HEK293 (cell line): ENCODE results near the gene CTBP2.

Experiments used
- CTCF ChIA-PET: fragments of 350-600 bp; formaldehyde crosslinking; extraction: SDS; loops from one replicate; lab custom pipeline; 2021; ENCODE audit warnings: antibody characterized with exemption; lab: Yijun Ruan, JAX
- POLR2A ChIA-PET: fragments of 300-600 bp; formaldehyde crosslinking; extraction: SDS; loops from one replicate; lab custom pipeline; 2020; ENCODE audit warnings: antibody characterized with exemption, inconsistent platforms; lab: Yijun Ruan, JAX
- H3K27ac ChIP-seq: fragments of 200-500 bp; sonication (Bioruptor generic); 2 replicates; pipeline ENCODE4 v1.5.1; 2014; ENCODE audit warnings: low read depth, low read length, control low read depth, inconsistent platforms; ENCODE audit errors: extremely low read depth
- H3K36me3 ChIP-seq, 2 experiments: fragments of 200-500 bp in 1 of 2; sonication (Bioruptor generic) in 1 of 2; 1 replicate in 1 of 2; 2 replicates in 1 of 2; pipeline ENCODE4 v1.5.1; 2014 to 2017; ENCODE audit warnings: inconsistent platforms in 2 of 2, low read length in 2 of 2; ENCODE audit not compliant: control insufficient read depth in 2 of 2, insufficient read depth in 1 of 2
- H3K4me1 ChIP-seq: fragments of 200-500 bp; sonication (Bioruptor generic); 2 replicates; pipeline ENCODE4 v1.5.1; 2014; ENCODE audit warnings: mild to moderate bottlenecking, low read length, inconsistent platforms; ENCODE audit not compliant: control insufficient read depth, insufficient read depth
- H3K4me3 ChIP-seq: 2 replicates; pipeline ENCODE4 v1.5.1; 2011; ENCODE audit warnings: low read depth, mild to moderate bottlenecking, control low read depth, low read length, moderate library complexity
- H3K9me3 ChIP-seq: fragments of 200-500 bp; sonication (Bioruptor generic); 2 replicates; pipeline ENCODE4 v1.5.1; 2014; ENCODE audit warnings: low read depth, low read length, inconsistent platforms; ENCODE audit not compliant: control insufficient read depth, insufficient read depth
- FEZF1 ChIP-seq: fragments of 450-650 bp; formaldehyde crosslinking; IDR thresholded peaks from 2 replicates; pipeline ENCODE4 v1.5.1; 2016; ENCODE audit warnings: missing biosample characterization, missing genetic modification characterization
- KLF16 ChIP-seq: fragments of 450-650 bp; formaldehyde crosslinking; IDR thresholded peaks from 2 replicates; pipeline ENCODE4 v1.5.1; 2017; ENCODE audit warnings: missing biosample characterization, missing genetic modification characterization
- PRDM1 ChIP-seq: fragments of 450-650 bp; formaldehyde crosslinking; IDR thresholded peaks from 2 replicates; pipeline ENCODE4; 2016; ENCODE audit warnings: missing biosample characterization, missing genetic modification characterization
- ZBTB20 ChIP-seq: fragments of 450-650 bp; formaldehyde crosslinking; IDR thresholded peaks from 2 replicates; pipeline ENCODE4 v1.5.1; 2016; ENCODE audit warnings: missing biosample characterization, missing genetic modification characterization
- ZBTB21 ChIP-seq: fragments of 450-650 bp; formaldehyde crosslinking; IDR thresholded peaks from 2 replicates; pipeline ENCODE4 v1.5.1; 2017; ENCODE audit warnings: missing biosample characterization, missing genetic modification characterization
- ZNF132 ChIP-seq: fragments of 450-650 bp; formaldehyde crosslinking; IDR thresholded peaks from 2 replicates; pipeline ENCODE4 v1.5.1; 2017; ENCODE audit warnings: missing biosample characterization, missing genetic modification characterization, borderline replicate concordance
- ZNF155 ChIP-seq: fragments of 450-650 bp; formaldehyde crosslinking; IDR thresholded peaks from 2 replicates; pipeline ENCODE4 v1.5.1; 2016; ENCODE audit warnings: missing biosample characterization, missing genetic modification characterization
- ZNF174 ChIP-seq: fragments of 450-650 bp; formaldehyde crosslinking; IDR thresholded peaks from 2 replicates; pipeline ENCODE4 v1.5.0; 2017; ENCODE audit warnings: missing biosample characterization, mild to moderate bottlenecking, missing genetic modification characterization
- ZNF266 ChIP-seq: fragments of 450-650 bp; formaldehyde crosslinking; IDR thresholded peaks from 2 replicates; pipeline ENCODE4 v1.5.1; 2016; ENCODE audit warnings: missing biosample characterization, missing genetic modification characterization, low read depth
- ZNF274 ChIP-seq, 2 experiments: fragments of 200-500 bp in 1 of 2; fragments of 450-650 bp in 1 of 2; sonication (Bioruptor generic) in 1 of 2; formaldehyde crosslinking in 1 of 2; IDR thresholded peaks; 2 replicates each; pipeline versions ENCODE4 v1.5.1 to v1.6.1; 2014 to 2016; ENCODE audit warnings: borderline replicate concordance in 1 of 2, inconsistent platforms in 1 of 2, low read length in 1 of 2, missing biosample characterization in 1 of 2, missing genetic modification characterization in 1 of 2
- ZNF324 ChIP-seq: fragments of 450-650 bp; formaldehyde crosslinking; IDR thresholded peaks from 2 replicates; pipeline ENCODE4 v1.5.1; 2016; ENCODE audit warnings: missing biosample characterization, missing genetic modification characterization
- ZNF394 ChIP-seq: fragments of 450-650 bp; formaldehyde crosslinking; IDR thresholded peaks from 2 replicates; pipeline ENCODE4 v1.5.1; 2016; ENCODE audit warnings: missing biosample characterization, missing genetic modification characterization, mild to moderate bottlenecking, moderate library complexity, borderline replicate concordance
- ZNF658 ChIP-seq: fragments of 450-650 bp; formaldehyde crosslinking; IDR thresholded peaks from 2 replicates; pipeline ENCODE4; 2016; ENCODE audit warnings: missing biosample characterization, missing genetic modification characterization
- ZNF747 ChIP-seq: fragments of 450-650 bp; formaldehyde crosslinking; IDR thresholded peaks from 2 replicates; pipeline ENCODE4 v1.5.1; 2016; ENCODE audit warnings: missing biosample characterization, missing genetic modification characterization
- TF ChIP-seq, protein P1 (sequence below): fragments of 450-650 bp; formaldehyde crosslinking; IDR thresholded peaks from 2 replicates; pipeline ENCODE4 v1.5.0; 2017; ENCODE audit warnings: missing biosample characterization, missing genetic modification characterization, borderline replicate concordance
- TF ChIP-seq, protein P2 (sequence below): fragments of 450-650 bp; formaldehyde crosslinking; IDR thresholded peaks from 2 replicates; pipeline ENCODE4 v1.5.1; 2016; ENCODE audit warnings: missing biosample characterization, missing genetic modification characterization
- TF ChIP-seq, protein P3 (sequence below): fragments of 450-650 bp; formaldehyde crosslinking; IDR thresholded peaks from 2 replicates; pipeline ENCODE4 v1.5.1; 2017; ENCODE audit warnings: missing biosample characterization, missing genetic modification characterization

The CTBP2 gene

DNA sequence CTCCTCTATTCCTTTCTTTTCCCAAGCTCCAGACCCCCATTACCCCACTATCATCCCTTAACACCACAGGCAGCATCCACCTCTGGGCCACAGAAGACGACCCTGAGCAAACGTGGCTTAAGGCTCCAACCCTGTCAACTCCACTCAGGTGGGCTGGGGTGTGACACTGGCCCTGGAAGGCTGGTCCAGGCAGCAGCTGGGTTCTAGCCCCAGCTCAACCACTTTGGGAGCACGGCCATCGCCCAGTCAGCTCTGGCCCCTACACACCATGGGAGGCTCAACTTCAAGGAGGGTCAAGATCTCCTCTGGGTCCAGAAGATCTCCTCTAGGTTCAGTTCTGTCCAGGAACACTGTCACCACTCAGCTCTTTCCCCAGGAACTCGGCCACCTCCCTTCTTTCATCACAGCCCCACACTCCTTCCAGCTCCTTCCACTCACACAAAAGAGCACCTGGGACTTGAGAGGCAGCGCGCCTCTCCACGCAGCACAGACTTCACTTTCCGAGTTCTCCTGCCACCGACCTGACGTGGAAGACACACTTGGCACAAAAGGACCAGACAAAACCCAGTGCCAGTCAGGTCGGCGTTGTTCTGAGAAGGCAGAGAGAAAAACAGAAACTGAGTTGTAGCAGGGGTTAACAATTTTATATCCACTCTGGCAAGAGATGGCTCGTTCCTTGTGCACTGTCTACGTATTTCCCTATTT, 84.1 kb downstream of the CTBP2 start:
- H3K27ac ChIP-seq = no peak overlapping the region
- no peak overlapping the region for H3K4me3 ChIP-seq
- H3K36me3 ChIP-seq = peaks cover 0 to 26% of the 10 kb centered on the region in 2 experiments; a peak in 2 of 3 replicates
- H3K9me3 ChIP-seq = no peaks in the 10 kb centered on the region
- ChIA-PET POLR2A (interaction anchor here (0.6 kb wide), 1 partner anchor 10 kb away, joined by 8 read pairs; no protein-coding TSS in a partner anchor), CTCF (no interaction called here)
- H3K4me1 ChIP-seq = no peaks in the 10 kb centered on the region
- TF ChIP-seq, protein P1, sequence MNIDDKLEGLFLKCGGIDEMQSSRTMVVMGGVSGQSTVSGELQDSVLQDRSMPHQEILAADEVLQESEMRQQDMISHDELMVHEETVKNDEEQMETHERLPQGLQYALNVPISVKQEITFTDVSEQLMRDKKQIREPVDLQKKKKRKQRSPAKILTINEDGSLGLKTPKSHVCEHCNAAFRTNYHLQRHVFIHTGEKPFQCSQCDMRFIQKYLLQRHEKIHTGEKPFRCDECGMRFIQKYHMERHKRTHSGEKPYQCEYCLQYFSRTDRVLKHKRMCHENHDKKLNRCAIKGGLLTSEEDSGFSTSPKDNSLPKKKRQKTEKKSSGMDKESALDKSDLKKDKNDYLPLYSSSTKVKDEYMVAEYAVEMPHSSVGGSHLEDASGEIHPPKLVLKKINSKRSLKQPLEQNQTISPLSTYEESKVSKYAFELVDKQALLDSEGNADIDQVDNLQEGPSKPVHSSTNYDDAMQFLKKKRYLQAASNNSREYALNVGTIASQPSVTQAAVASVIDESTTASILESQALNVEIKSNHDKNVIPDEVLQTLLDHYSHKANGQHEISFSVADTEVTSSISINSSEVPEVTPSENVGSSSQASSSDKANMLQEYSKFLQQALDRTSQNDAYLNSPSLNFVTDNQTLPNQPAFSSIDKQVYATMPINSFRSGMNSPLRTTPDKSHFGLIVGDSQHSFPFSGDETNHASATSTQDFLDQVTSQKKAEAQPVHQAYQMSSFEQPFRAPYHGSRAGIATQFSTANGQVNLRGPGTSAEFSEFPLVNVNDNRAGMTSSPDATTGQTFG (tag by site-specific recombination) = no peak
- no peak for TF ChIP-seq ZNF658 (tag by site-specific recombination)
- TF ChIP-seq, protein P2, sequence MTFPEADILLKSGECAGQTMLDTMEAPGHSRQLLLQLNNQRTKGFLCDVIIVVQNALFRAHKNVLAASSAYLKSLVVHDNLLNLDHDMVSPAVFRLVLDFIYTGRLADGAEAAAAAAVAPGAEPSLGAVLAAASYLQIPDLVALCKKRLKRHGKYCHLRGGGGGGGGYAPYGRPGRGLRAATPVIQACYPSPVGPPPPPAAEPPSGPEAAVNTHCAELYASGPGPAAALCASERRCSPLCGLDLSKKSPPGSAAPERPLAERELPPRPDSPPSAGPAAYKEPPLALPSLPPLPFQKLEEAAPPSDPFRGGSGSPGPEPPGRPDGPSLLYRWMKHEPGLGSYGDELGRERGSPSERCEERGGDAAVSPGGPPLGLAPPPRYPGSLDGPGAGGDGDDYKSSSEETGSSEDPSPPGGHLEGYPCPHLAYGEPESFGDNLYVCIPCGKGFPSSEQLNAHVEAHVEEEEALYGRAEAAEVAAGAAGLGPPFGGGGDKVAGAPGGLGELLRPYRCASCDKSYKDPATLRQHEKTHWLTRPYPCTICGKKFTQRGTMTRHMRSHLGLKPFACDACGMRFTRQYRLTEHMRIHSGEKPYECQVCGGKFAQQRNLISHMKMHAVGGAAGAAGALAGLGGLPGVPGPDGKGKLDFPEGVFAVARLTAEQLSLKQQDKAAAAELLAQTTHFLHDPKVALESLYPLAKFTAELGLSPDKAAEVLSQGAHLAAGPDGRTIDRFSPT = no peak
- no peak for TF ChIP-seq ZNF324
- TF ChIP-seq ZBTB21 = no peak

DNA sequence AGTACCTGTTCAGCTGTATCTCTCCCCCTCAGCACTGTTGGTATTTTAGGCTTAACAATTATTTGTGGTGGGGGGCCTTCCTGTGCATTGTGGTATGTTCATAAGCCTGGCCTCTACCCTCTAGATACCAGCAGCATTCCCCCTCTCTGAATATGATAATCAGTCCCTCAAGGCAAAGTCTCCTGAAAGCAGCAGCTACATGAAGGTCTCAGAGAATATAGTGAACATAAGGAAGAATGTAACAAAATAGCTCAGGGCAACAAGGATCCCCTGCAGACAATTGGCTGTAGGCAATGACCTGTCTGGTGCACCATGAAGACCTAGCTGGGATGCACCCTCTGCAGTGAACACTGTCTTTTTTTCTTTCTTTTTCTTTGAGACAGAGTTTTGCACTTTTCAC, 86.4 kb downstream of the CTBP2 start:
- POLR2A ChIA-PET = no interaction called here
- Histone ChIP-seq H3K36me3 (peaks cover 0 to 23% of the 10 kb centered on the region in 2 experiments; a peak in 2 of 3 replicates), H3K4me3 (no peak overlapping the region), H3K9me3 (no peaks in the 10 kb centered on the region), H3K27ac (no peak overlapping the region), H3K4me1 (no peaks in the 10 kb centered on the region)
- no peak for TF ChIP-seq KLF16 (tag by site-specific recombination)
- no peak for TF ChIP-seq PRDM1
- no peak for TF ChIP-seq ZBTB20 (tag by site-specific recombination)
- TF ChIP-seq ZNF394 = no peak
- no peak for TF ChIP-seq FEZF1 (tag by site-specific recombination)
- no peak for TF ChIP-seq ZNF747 (tag by site-specific recombination)
- no peak for TF ChIP-seq ZNF174
- TF ChIP-seq ZNF132 (tag by site-specific recombination) = no peak
- TF ChIP-seq ZNF266 = no peak
- TF ChIP-seq ZNF274 (IDR thresholded peaks at IDR 0.05; ENCODE audit: low read length) = no peak
- TF ChIP-seq ZNF274 (tag by site-specific recombination; IDR thresholded peaks at IDR 0.05; ENCODE audit: borderline replicate concordance) = no peak
- TF ChIP-seq ZNF155 (tag by site-specific recombination) = no peak
- no peak for TF ChIP-seq ZNF324
- TF ChIP-seq, protein P3, sequence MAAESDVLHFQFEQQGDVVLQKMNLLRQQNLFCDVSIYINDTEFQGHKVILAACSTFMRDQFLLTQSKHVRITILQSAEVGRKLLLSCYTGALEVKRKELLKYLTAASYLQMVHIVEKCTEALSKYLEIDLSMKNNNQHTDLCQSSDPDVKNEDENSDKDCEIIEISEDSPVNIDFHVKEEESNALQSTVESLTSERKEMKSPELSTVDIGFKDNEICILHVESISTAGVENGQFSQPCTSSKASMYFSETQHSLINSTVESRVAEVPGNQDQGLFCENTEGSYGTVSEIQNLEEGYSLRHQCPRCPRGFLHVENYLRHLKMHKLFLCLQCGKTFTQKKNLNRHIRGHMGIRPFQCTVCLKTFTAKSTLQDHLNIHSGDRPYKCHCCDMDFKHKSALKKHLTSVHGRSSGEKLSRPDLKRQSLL (tag by site-specific recombination) = no peak
- CTCF ChIA-PET = interaction anchor here (0.8 to 1.2 kb wide), 2 partner anchors 10 to 13 kb away, joined by 3 to 8 read pairs; no protein-coding TSS in a partner anchor
